K562 treated with DMSO at 1 percent for 24 hours (cell line): ENCODE measurements around the gene SHMT1. TPM values are rescaled to one million over a fixed set of nuclear protein-coding genes. Genes with fewer than 3 reads are reported as not detected.

Source experiments
- total RNA-seq: library from RNA; unstranded; fragments of 300-600 nt; gene quantifications from 2 replicates; pipeline ENCODE4 v1.2.3, GENCODE V29; 2022; ENCODE audit warnings: low read depth; ENCODE audit not compliant: insufficient read depth

Gene SHMT1
- 37.8 and 39.8 TPM in 2 replicates for total RNA-seq

DNA sequence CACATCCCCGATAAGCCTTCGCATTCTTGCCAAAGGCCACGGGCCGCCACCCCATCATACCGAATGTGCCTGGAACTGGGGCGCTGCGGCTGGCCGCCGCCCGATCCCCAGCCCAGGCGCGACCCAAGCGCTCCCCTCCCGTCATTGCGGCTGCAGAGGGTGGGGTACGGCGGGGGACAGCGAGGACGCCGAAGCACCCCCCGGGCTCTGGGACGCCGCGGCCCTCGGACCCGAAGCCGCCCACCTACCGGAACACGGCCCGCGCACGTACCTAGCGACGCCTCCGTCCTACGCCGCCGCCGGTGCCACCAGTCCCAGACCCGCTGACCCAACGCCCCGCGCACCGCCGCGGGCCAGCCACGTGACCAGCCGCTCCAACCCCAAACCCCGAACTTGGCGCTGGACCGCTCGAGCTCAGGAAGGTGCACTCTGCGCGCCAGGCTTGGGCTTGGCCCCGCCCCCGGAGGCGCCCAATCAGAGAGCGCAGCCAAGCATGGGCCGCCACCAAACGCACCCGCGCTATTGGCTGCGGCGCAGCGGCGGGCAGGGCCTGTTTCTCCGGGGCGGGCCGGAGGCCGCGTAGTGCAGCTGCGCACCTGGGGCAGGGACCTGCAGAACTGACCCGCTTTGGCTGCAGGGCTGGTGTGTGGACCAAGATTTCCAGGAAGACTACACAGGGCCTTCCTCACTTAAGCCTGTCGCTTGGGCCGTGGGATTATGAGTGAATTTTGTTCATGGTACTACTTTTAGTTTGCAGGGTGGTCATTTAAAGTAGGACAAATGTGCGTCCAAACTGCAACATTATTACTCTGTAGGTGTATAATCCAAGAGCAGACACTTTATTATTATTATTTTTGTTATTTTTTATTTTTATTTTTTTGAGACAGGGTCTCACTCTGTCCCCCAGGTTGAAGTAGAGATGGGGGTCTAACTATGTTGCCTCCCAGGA lies at the start of gene SHMT1:
Gene SHMT1, minus strand, starts transcription at position 450 of the 949 bp plus-strand sequence. CDS start 7,569 bp downstream, outside the sequence.

DNA sequence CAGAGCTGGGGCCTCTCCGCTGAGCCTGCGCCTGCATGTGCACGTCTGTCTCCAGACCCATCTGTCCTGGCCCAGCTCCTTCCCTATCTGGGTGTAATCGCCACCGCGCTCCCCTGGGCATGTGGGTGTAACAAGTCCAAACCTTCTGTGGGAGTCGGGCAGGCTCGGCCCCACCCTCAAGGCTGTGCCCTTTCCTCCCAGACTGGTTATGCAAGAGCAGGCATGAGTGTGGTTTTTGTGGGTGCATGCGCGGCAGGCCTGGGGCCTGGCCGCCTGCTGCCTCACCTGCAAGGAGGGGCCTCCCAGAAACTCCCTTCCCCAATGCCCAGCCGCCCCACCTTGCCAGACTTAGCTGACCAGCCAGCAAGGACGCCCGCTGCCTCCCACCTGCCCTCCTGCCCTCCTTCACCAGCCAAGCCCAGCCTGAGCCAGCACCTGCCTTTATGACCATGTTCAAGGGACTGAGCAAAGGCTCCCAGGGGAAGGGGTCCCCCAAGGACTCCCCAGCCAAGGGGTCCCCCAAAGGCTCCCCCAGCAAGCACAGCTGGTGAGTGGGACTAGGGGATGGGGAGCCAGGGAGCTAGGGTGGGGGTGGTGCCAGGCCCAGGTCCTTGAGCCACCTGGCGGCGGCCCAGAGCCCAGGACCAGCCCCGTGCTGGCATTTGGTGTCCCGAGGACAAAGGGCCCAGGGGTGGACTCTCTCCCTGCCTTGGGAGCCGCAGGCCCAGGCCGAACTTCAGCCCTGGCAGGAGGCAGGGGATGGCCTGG lies 14.3 kb upstream of the SHMT1 start, which contains the start of gene EVPLL:
Gene EVPLL, plus strand, starts transcription at position 342 of the 768 bp plus-strand sequence. CDS start 3,160 bp downstream, outside the sequence.

DNA sequence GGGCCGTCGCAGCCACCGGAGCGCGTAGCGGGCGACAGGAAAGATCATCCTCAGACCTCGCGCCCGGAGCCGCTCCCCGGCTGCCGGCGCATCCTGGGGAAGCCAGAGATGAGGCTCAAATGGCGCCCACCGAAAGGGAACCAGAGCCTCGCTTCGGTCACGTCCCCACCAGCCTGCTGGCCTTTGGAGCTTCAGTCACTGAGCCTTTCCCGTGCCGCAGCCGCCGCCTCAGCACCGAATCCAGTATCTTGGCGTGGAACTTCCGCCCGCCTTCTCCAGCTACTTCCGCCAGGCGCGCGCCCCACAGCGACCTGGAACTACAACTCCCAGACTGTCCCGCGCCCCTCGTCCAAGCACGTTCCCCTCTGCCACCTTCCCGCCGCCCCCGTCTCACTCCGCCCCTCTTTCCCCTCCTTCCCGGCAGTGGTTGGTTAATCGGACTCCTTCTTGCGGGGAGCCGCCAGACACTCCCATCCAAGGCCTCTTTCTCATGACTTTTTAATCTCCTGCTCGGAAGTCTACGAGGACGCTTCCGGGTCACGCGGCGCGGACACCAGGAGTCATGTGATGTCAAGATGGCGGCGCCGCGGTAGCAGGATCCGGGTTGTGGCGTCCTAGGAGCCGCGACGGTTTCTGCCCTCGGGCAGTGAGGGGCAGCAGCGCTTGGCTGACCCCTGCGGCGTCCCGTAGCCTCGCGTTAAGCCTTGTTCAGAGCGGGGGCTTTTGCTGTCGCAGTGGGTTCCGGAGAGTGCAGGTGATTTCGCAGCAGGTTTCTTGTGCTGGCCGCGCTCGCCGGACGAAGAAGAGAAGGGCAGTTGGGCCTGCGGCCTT lies 48.4 kb downstream of the SHMT1 start, which contains the start of the genes SMCR8 and TOP3A:
Gene SMCR8, plus strand, starts transcription at position 563 of the 831 bp plus-strand sequence. CDS start 497 bp downstream, outside the sequence.
Gene TOP3A, minus strand, starts transcription at position 264 of the 831 bp plus-strand sequence. Its CDS starts 216 bp downstream, at position 48.

Other genes with a start within 250 kb of the SHMT1 start
- 57.3 and 63.2 TPM in 2 replicates for gene ALKBH5, start 179.7 kb downstream of the SHMT1 start, total RNA-seq
- gene LLGL1, start 137.9 kb downstream of the SHMT1 start, total RNA-seq: 23.9 and 28.7 TPM in 2 replicates
- gene FLII, start 104.8 kb downstream of the SHMT1 start, total RNA-seq: 147 and 152 TPM in 2 replicates
- gene MIEF2, start 102.9 kb downstream of the SHMT1 start, total RNA-seq: 10.7 and 12.1 TPM in 2 replicates
- gene TOP3A, start 48.6 kb downstream of the SHMT1 start, total RNA-seq: 21.5 and 21.6 TPM in 2 replicates
- gene SMCR8, start 48.3 kb downstream of the SHMT1 start, total RNA-seq: 9.4 and 10.8 TPM in 2 replicates
- not detected in 2 replicates for gene EVPLL, start 14.2 kb upstream of the SHMT1 start, total RNA-seq
- gene LGALS9C, start 113.2 kb upstream of the SHMT1 start, total RNA-seq: not detected in 2 replicates